Activated T-cell treated with anti-CD3 and anti-CD28 coated beads, Interleukin-2, amount 50 U/mL, for 1 hour (primary cell): ENCODE data around the gene KRTAP10-11.
"Not testable (repeated sequence)": the region's sequence is repeated elsewhere in the genome, so short reads cannot be mapped to it uniquely, and the experiment has no call there.

ENCODE experiments used
- DNase-seq: peaks from one replicate; pipeline ENCODE4 v3.0.0-alpha.2; 2020

Gene KRTAP10-11

GRCh38 chr21:44615911-44616590, 30.2 kb upstream of the KRTAP10-11 start:
- DNase-seq: no peak

GRCh38 chr21:44616591-44616926, 29.7 kb upstream of the KRTAP10-11 start:
- no peak for DNase-seq

- no peak for DNase-seq
Observed at GRCh38 chr21:44617071-44617501, 29.1 kb upstream of the KRTAP10-11 start.

GRCh38 chr21:44618504-44618903, 27.7 kb upstream of the KRTAP10-11 start:
- no peak for DNase-seq

GRCh38 chr21:44618909-44619308, 27.3 kb upstream of the KRTAP10-11 start:
- peak; percentile 48 for DNase-seq

GRCh38 chr21:44619886-44620285, 26.3 kb upstream of the KRTAP10-11 start:
- no peak for DNase-seq

- DNase-seq: no peak
Observed at GRCh38 chr21:44623575-44623974, 22.6 kb upstream of the KRTAP10-11 start.

GRCh38 chr21:44625756-44626155, 20.5 kb upstream of the KRTAP10-11 start:
- DNase-seq: no peak

GRCh38 chr21:44626262-44626661, 20.0 kb upstream of the KRTAP10-11 start:
- DNase-seq: no peak

GRCh38 chr21:44626673-44627143, 19.5 kb upstream of the KRTAP10-11 start, which contains the start of gene KRTAP10-9:
Gene KRTAP10-9, plus strand, starts transcription at chr21:44627093. Its CDS starts 79 bp downstream, at chr21:44627172.
- no peak for DNase-seq

- not testable (repeated sequence) for DNase-seq
Observed at GRCh38 chr21:44627181-44627822, 18.9 kb upstream of the KRTAP10-11 start.

GRCh38 chr21:44627831-44628233, 18.4 kb upstream of the KRTAP10-11 start:
- not testable (repeated sequence) for DNase-seq

GRCh38 chr21:44628707-44629391, 17.4 kb upstream of the KRTAP10-11 start:
- no peak for DNase-seq

- DNase-seq: no peak
Observed at GRCh38 chr21:44630440-44630839, 15.8 kb upstream of the KRTAP10-11 start.

- DNase-seq: no peak
Observed at GRCh38 chr21:44632067-44632466, 14.1 kb upstream of the KRTAP10-11 start.

- DNase-seq: no peak
Observed at GRCh38 chr21:44636209-44637017, 9.8 kb upstream of the KRTAP10-11 start.

- no peak for DNase-seq
Observed at GRCh38 chr21:44637018-44637850, 9.0 kb upstream of the KRTAP10-11 start, which contains the start of gene KRTAP10-10. Gene KRTAP10-10, plus strand, starts transcription at chr21:44637356. Its CDS starts 62 bp downstream, at chr21:44637418.

GRCh38 chr21:44637851-44638348, 8.3 kb upstream of the KRTAP10-11 start:
- not testable (repeated sequence) for DNase-seq

GRCh38 chr21:44638506-44639330, 7.5 kb upstream of the KRTAP10-11 start:
- DNase-seq: not testable (repeated sequence)

- no peak for DNase-seq
Observed at GRCh38 chr21:44639331-44639655, 6.9 kb upstream of the KRTAP10-11 start.

GRCh38 chr21:44640761-44641160, 5.5 kb upstream of the KRTAP10-11 start:
- DNase-seq: no peak
